DOHH2 (cell line): ENCODE data around the gene MSRB3.

ENCODE experiments used
- H3F3A ChIP-seq: fragments of 200-600 bp; sonication (generic), shearing (Covaris generic); 2 replicates; pipeline ENCODE4 v1.6.0; 2016; ENCODE audit warnings: antibody characterized with exemption, mild to moderate bottlenecking; ENCODE audit not compliant: control insufficient read depth, insufficient read depth
- H3K27ac ChIP-seq: fragments of 200-600 bp; sonication (generic); 2 replicates; pipeline ENCODE4 v1.5.1; 2014; ENCODE audit warnings: low read depth, mild to moderate bottlenecking, low read length, moderate library complexity
- H3K27me3 ChIP-seq: fragments of 200-600 bp; sonication (generic); 2 replicates; pipeline ENCODE4 v1.6.1; 2014; ENCODE audit warnings: mild to moderate bottlenecking, low read length, mixed read lengths; ENCODE audit not compliant: control insufficient read depth
- H3K36me3 ChIP-seq: fragments of 200-600 bp; sonication (generic); 2 replicates; pipeline ENCODE4 v1.6.1; 2014; ENCODE audit warnings: mild to moderate bottlenecking, low read length, moderate library complexity, mixed read lengths; ENCODE audit not compliant: control insufficient read depth
- H3K4me1 ChIP-seq: fragments of 200-600 bp; sonication (generic); 2 replicates; pipeline ENCODE4 v1.6.1; 2014; ENCODE audit warnings: mild to moderate bottlenecking, low read length, mixed read lengths; ENCODE audit not compliant: control insufficient read depth
- H3K4me2 ChIP-seq: fragments of 200-600 bp; sonication (generic); 2 replicates; pipeline ENCODE4 v1.6.0; 2014; ENCODE audit warnings: mild to moderate bottlenecking, low read length, moderate library complexity
- H3K4me3 ChIP-seq: fragments of 200-600 bp; sonication (generic); 2 replicates; pipeline ENCODE4 v1.5.1; 2014; ENCODE audit warnings: mild to moderate bottlenecking, low read length, mixed read lengths
- H3K79me2 ChIP-seq: fragments of 200-600 bp; sonication (generic); 2 replicates; pipeline ENCODE4 v1.6.1; 2014; ENCODE audit warnings: mild to moderate bottlenecking, low read length, mixed read lengths; ENCODE audit not compliant: control insufficient read depth
- H3K9me2 ChIP-seq: fragments of 200-600 bp; sonication (generic); replicated peaks from 2 replicates; pipeline ENCODE4 v1.6.1; 2014; ENCODE audit warnings: mild to moderate bottlenecking, low read length, mixed read lengths; ENCODE audit not compliant: control insufficient read depth
- H3K9me3 ChIP-seq: fragments of 200-600 bp; sonication (generic); 2 replicates; pipeline ENCODE4 v1.6.1; 2014; ENCODE audit warnings: antibody characterized with exemption, low read length, mixed read lengths; ENCODE audit not compliant: control insufficient read depth, insufficient read depth
- H4K20me1 ChIP-seq: fragments of 200-600 bp; sonication (generic); 2 replicates; pipeline ENCODE4 v1.6.0; 2014; ENCODE audit warnings: low read depth, mild to moderate bottlenecking, antibody characterized with exemption, low read length, moderate library complexity; ENCODE audit not compliant: control insufficient read depth, insufficient read depth
- EZH2phosphoT487 ChIP-seq: fragments of 200-600 bp; sonication (generic); IDR thresholded peaks from 2 replicates; pipeline ENCODE4 v1.6.1; 2017; ENCODE audit warnings: borderline replicate concordance, mild to moderate bottlenecking, antibody characterized with exemption, low read length, moderate library complexity, mixed read lengths
- TF ChIP-seq, protein P1 (sequence below): fragments of 200-600 bp; sonication (generic); IDR thresholded peaks from one replicate; pipeline ENCODE4 v1.5.1; 2014; ENCODE audit warnings: antibody characterized with exemption, mild to moderate bottlenecking, low read depth, low read length; ENCODE audit not compliant: poor library complexity, severe bottlenecking

The MSRB3 gene

GRCh38 chr12:65326616-65327015, 48.1 kb downstream of the MSRB3 start:
- no peak overlapping the region for H3K27ac ChIP-seq
- no peak for TF ChIP-seq EZH2phosphoT487
- TF ChIP-seq, protein P1, sequence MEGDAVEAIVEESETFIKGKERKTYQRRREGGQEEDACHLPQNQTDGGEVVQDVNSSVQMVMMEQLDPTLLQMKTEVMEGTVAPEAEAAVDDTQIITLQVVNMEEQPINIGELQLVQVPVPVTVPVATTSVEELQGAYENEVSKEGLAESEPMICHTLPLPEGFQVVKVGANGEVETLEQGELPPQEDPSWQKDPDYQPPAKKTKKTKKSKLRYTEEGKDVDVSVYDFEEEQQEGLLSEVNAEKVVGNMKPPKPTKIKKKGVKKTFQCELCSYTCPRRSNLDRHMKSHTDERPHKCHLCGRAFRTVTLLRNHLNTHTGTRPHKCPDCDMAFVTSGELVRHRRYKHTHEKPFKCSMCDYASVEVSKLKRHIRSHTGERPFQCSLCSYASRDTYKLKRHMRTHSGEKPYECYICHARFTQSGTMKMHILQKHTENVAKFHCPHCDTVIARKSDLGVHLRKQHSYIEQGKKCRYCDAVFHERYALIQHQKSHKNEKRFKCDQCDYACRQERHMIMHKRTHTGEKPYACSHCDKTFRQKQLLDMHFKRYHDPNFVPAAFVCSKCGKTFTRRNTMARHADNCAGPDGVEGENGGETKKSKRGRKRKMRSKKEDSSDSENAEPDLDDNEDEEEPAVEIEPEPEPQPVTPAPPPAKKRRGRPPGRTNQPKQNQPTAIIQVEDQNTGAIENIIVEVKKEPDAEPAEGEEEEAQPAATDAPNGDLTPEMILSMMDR, result no peak
- H3K36me3 ChIP-seq, result no peaks in the 10 kb centered on the region
- no peaks in the 10 kb centered on the region for H3K9me3 ChIP-seq
- H3F3A ChIP-seq, result no peaks in the 10 kb centered on the region
- no peaks in the 10 kb centered on the region for H3K79me2 ChIP-seq
- H3K4me2 ChIP-seq, result no peak overlapping the region
- no peaks in the 10 kb centered on the region for H3K9me2 ChIP-seq
- no peak overlapping the region for H3K4me3 ChIP-seq
- no peaks in the 10 kb centered on the region for H3K4me1 ChIP-seq
- 0 out of 2 replicates have a peak, but pooled peaks cover 8% of the 10 kb centered on the region for H3K27me3 ChIP-seq
- no peaks in the 10 kb centered on the region for H4K20me1 ChIP-seq

DNA sequence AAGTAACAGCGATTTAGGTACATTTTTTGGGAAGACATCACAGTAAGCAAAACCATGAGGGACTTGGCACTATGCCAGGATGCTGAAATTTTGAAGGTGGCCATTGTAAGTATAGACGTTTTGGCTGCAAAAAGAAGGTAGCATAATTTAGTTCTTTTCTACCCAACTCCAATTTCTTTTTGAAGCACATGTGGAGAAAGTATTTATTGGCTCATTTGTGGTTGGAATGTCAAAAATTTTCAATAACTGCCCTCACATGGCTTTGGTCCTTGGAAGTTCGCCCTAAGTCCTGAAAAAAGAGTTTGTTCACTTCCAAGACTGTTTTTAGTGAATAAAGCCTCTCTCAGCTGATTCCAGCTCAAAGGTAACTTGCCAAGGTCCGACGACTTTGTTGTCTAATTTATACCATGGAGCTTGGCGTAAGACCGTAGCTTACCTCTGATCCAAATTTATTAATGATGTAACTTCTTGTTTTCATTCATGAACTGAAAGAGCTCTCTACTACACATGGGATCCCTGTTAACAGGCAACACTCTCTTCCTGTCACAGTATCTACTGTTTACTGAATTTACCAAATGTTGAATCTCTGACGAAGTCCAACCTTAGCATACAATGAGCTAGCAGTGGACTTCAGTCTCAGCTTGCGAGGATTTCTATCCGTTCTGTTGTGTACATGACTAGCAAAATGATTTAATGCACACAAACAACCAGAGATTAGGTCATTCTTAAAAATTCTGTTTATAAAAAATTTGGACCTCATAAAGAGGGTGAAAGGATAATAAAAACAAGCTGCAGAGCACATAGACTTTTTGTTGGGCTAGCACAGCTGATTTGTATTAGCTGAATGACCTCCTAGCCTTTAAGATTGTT, 49.0 kb downstream of the MSRB3 start:
- H3K4me3 ChIP-seq, result no peak overlapping the region
- H3K27ac ChIP-seq, result no peak overlapping the region
- 0 out of 2 replicates have a peak, but pooled peaks cover 6% of the 10 kb centered on the region for H3K27me3 ChIP-seq
- no peak overlapping the region for H3K4me2 ChIP-seq
- H4K20me1 ChIP-seq, result no peaks in the 10 kb centered on the region
- no peaks in the 10 kb centered on the region for H3K36me3 ChIP-seq
- no peaks in the 10 kb centered on the region for H3K9me3 ChIP-seq
- TF ChIP-seq EZH2phosphoT487, result no peak
- TF ChIP-seq, protein P1, result no peak
- no peaks in the 10 kb centered on the region for H3K79me2 ChIP-seq
- H3K4me1 ChIP-seq, result no peaks in the 10 kb centered on the region
- no peaks in the 10 kb centered on the region for H3F3A ChIP-seq
- H3K9me2 ChIP-seq, result no peaks in the 10 kb centered on the region

- H3K27ac ChIP-seq, result no peak overlapping the region
- H3K9me2 ChIP-seq, result no peaks in the 10 kb centered on the region
- H3F3A ChIP-seq, result no peaks in the 10 kb centered on the region
- H3K4me3 ChIP-seq, result no peak overlapping the region
- no peak overlapping the region for H3K4me2 ChIP-seq
- H3K36me3 ChIP-seq, result no peaks in the 10 kb centered on the region
- H3K79me2 ChIP-seq, result no peaks in the 10 kb centered on the region
- TF ChIP-seq, protein P1, result no peak
- no peak for TF ChIP-seq EZH2phosphoT487
- no peaks in the 10 kb centered on the region for H3K4me1 ChIP-seq
- no peaks in the 10 kb centered on the region for H4K20me1 ChIP-seq
- H3K27me3 ChIP-seq, result 0 out of 2 replicates have a peak, but pooled peaks cover 3% of the 10 kb centered on the region
- no peaks in the 10 kb centered on the region for H3K9me3 ChIP-seq
These were observed 51.2 kb downstream of the MSRB3 start for GRCh38 chr12:65329721-65330120.
